ENCODE measurements around the gene CASP6. TPM values are rescaled to one million over a fixed set of nuclear protein-coding genes. Genes with fewer than 3 reads are reported as not detected.

Gene CASP6
- polyA plus RNA-seq (2012; ENCODE audit: insufficient read depth, insufficient read length, low read depth), result not detected

GRCh38 chr4:109702950-109703663 is at the start of gene CASP6:
Gene CASP6, minus strand, starts transcription at chr4:109703445. Its CDS starts 50 bp downstream, at chr4:109703395.
- Histone ChIP-seq H3K36me3 (no peaks in the 10 kb centered on the region), H3K4me1 (no peaks in the 10 kb centered on the region; the same call in 1 of the 2 replicates), H3K27me3 (peaks cover 3% of the 10 kb centered on the region), H3K9me3 (no peaks in the 10 kb centered on the region), H3K4me3 (ENCODE audit: low read depth, low read length) (peak within 1 kb of the TSS; percentile 57)
- DNase-seq, result peak; percentile 59
- TF ChIP-seq CTCF (IDR thresholded peaks at IDR 0.05; ENCODE audit: low read depth, low read length), result peak; percentile 52

- DNase-seq, result no peak
- TF ChIP-seq CTCF (IDR thresholded peaks at IDR 0.05; ENCODE audit: low read depth, low read length), result no peak
- no peaks in the 10 kb centered on the region for H3K36me3 ChIP-seq
Measured at GRCh38 chr4:109752525-109752924, 49.3 kb upstream of the CASP6 start.

GRCh38 chr4:109751852-109752251 is 48.6 kb upstream of the CASP6 start:
- no peak for TF ChIP-seq CTCF (IDR thresholded peaks at IDR 0.05; ENCODE audit: low read depth, low read length)

More at GRCh38 chr4:109752525-109752924, 49.3 kb upstream of the CASP6 start:
- H3K27me3 ChIP-seq, result no peaks in the 10 kb centered on the region
- no peaks in the 10 kb centered on the region for H3K9me3 ChIP-seq
- H3K4me3 ChIP-seq (ENCODE audit: low read depth, low read length), result no peak overlapping the region
- no peaks in the 10 kb centered on the region; the same call in 1 of the 2 replicates for H3K4me1 ChIP-seq

GRCh38 chr4:109750652-109751244 is 47.5 kb upstream of the CASP6 start:
- DNase-seq, result no peak
- H3K9me3 ChIP-seq, result no peaks in the 10 kb centered on the region
- H3K4me1 ChIP-seq, result no peaks in the 10 kb centered on the region; the same call in 1 of the 2 replicates
- H3K4me3 ChIP-seq (ENCODE audit: low read depth, low read length), result no peak overlapping the region
- H3K36me3 ChIP-seq, result no peaks in the 10 kb centered on the region
- no peaks in the 10 kb centered on the region for H3K27me3 ChIP-seq
- no peak for TF ChIP-seq CTCF (IDR thresholded peaks at IDR 0.05; ENCODE audit: low read depth, low read length)

More at GRCh38 chr4:109751852-109752251, 48.6 kb upstream of the CASP6 start:
- Histone ChIP-seq H3K4me1 (no peaks in the 10 kb centered on the region; the same call in 1 of the 2 replicates), H3K4me3 (ENCODE audit: low read depth, low read length) (no peak overlapping the region), H3K9me3 (no peaks in the 10 kb centered on the region), H3K36me3 (no peaks in the 10 kb centered on the region), H3K27me3 (no peaks in the 10 kb centered on the region)
- no peak for DNase-seq

GRCh38 chr4:109749388-109750082 is 46.3 kb upstream of the CASP6 start:
- Histone ChIP-seq H3K36me3 (no peaks in the 10 kb centered on the region), H3K27me3 (no peaks in the 10 kb centered on the region; the same call in 1 of the 2 replicates), H3K4me3 (ENCODE audit: low read depth, low read length) (no peak overlapping the region), H3K9me3 (no peaks in the 10 kb centered on the region), H3K4me1 (no peaks in the 10 kb centered on the region; the same call in 1 of the 2 replicates)
- TF ChIP-seq CTCF (IDR thresholded peaks at IDR 0.05; ENCODE audit: low read depth, low read length), result no peak
- DNase-seq, result no peak

Data from BE2C (cell line).